ENCODE data around the gene CXCL17.
A peak's percentile ranks its signal among the peaks of the same experiment; 100 is the strongest.

The CXCL17 gene

GRCh38 chr19:42406111-42406510 is 36.6 kb downstream of the CXCL17 start:
- Histone ChIP-seq H3K4me3 (no peak overlapping the region), H3K27ac (no peak overlapping the region)

- H3K27ac ChIP-seq = no peak overlapping the region
- H3K4me3 ChIP-seq = no peak overlapping the region
Observed at GRCh38 chr19:42403586-42403985, 39.2 kb downstream of the CXCL17 start.

- H3K27ac ChIP-seq = peak overlapping the region in 5 of 21 experiments; percentile 34 to 73 (median 61)
- peak overlapping the region in 2 of 7 experiments; percentile 49 to 57 for H3K4me3 ChIP-seq
Observed at GRCh38 chr19:42402376-42403116, 40.2 kb downstream of the CXCL17 start.

- H3K27ac ChIP-seq = peak overlapping the region in 19 of 21 experiments; percentile 8 to 77 (median 57)
- H3K4me3 ChIP-seq = peak overlapping the region; percentile 42 to 57 (median 50)
Observed at GRCh38 chr19:42401365-42402303, 41.1 kb downstream of the CXCL17 start.

- no peak overlapping the region for H3K4me3 ChIP-seq
- H3K27ac ChIP-seq = no peak overlapping the region
Observed at GRCh38 chr19:42400404-42400803, 42.3 kb downstream of the CXCL17 start.

GRCh38 chr19:42397263-42398166 is 45.2 kb downstream of the CXCL17 start:
- Histone ChIP-seq H3K27ac (peak overlapping the region in 20 of 21 experiments; percentile 10 to 93 (median 80)), H3K4me3 (peak overlapping the region; percentile 32 to 60 (median 43))

GRCh38 chr19:42396381-42397262 is 46.1 kb downstream of the CXCL17 start:
- peak overlapping the region; percentile 32 to 60 (median 43) for H3K4me3 ChIP-seq
- peak overlapping the region in 20 of 21 experiments; percentile 24 to 93 (median 80) for H3K27ac ChIP-seq

- Histone ChIP-seq H3K4me3 (no peak overlapping the region), H3K27ac (no peak overlapping the region)
Observed at GRCh38 chr19:42394751-42395150, 48.0 kb downstream of the CXCL17 start.

- Histone ChIP-seq H3K27ac (peak overlapping the region in 3 of 21 experiments; percentile 12 to 66 (median 38)), H3K4me3 (no peak overlapping the region)
Observed at GRCh38 chr19:42392165-42392564, 50.6 kb downstream of the CXCL17 start.

- Histone ChIP-seq H3K4me3 (peak within 1 kb of the TSS in 5 of 7 experiments; percentile 1 to 24 (median 12)), H3K27ac (peak within 1 kb of the TSS in 8 of 21 experiments; percentile 3 to 67 (median 32))
Observed at GRCh38 chr19:42389899-42390298, 52.8 kb downstream of the CXCL17 start, which contains the start of gene CNFN. Gene CNFN, minus strand, starts transcription at chr19:42390297. Its CDS starts 1,260 bp downstream, at chr19:42389037.

GRCh38 chr19:42388851-42389489 is 53.8 kb downstream of the CXCL17 start:
- peak overlapping the region in 2 of 21 experiments; percentile 21 to 42 for H3K27ac ChIP-seq
- peak overlapping the region in 4 of 7 experiments; percentile 1 to 24 (median 12) for H3K4me3 ChIP-seq

GRCh38 chr19:42386974-42387707 is 55.6 kb downstream of the CXCL17 start:
- H3K27ac ChIP-seq = peak overlapping the region in 18 of 21 experiments; percentile 3 to 79 (median 44)

GRCh38 chr19:42380155-42380554 is 62.6 kb downstream of the CXCL17 start:
- Histone ChIP-seq H3K27ac (no peak overlapping the region), H3K4me3 (no peak overlapping the region)

More at GRCh38 chr19:42386974-42387707, 55.6 kb downstream of the CXCL17 start:
- peak overlapping the region; percentile 26 to 42 (median 34) for H3K4me3 ChIP-seq
